ENCODE results near the gene AADAT. TPM values are rescaled to one million over a fixed set of nuclear protein-coding genes. Genes with fewer than 3 reads are reported as not detected.

Gene AADAT
- total and polyA plus RNA-seq, 4 donors, result 3.8 to 16.1 (median 12.4) TPM

DNA sequence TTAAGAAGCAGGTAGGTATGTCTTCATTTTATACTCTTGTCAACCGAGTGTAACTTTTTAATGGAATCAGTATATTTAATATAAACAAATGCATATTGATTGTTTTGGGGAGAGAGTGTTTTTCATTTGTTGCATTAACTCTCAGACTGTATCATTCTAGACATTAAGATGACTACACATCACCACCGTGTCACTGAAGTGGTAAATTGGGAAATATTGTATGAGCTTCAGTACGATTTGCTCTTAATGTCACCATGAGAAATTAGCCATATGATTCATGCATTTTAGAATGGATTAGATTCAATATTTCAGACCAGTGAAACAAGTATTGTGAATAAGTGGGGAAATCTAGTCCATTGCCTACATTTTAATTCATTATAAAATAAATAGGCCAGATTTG is 53.9 kb downstream of the AADAT start:
- H3K36me3 ChIP-seq (ENCODE audit: control insufficient read depth in 4 of 4, insufficient read depth in 3 of 4, low read depth in 1 of 4, low read length in 3 of 4), result no peaks in the 10 kb centered on the region
- H3K27me3 ChIP-seq (ENCODE audit: control insufficient read depth in 4 of 4, insufficient read depth in 4 of 4, low read length in 3 of 4), result no peaks in the 10 kb centered on the region
- peaks cover 0 to 10% (median 4%) of the 10 kb centered on the region in 4 donors for H3K4me1 ChIP-seq (ENCODE audit: control insufficient read depth in 4 of 4, insufficient read depth in 4 of 4, low read length in 3 of 4)
- WGBS, result 91% methylated on average over 3 of the region's 3 CpGs
- no peak overlapping the region for H3K27ac ChIP-seq (ENCODE audit: low read depth in 1 of 2, low read length in 2 of 2)
- H3K4me3 ChIP-seq (ENCODE audit: low read depth in 1 of 3, low read length in 3 of 3), result no peak overlapping the region
- DNase-seq (ENCODE audit: low spot score), result no peak
- no peaks in the 10 kb centered on the region for H3K9me3 ChIP-seq (ENCODE audit: control insufficient read depth in 4 of 4, low read length in 3 of 4)
- no peak overlapping the region for H3K9ac ChIP-seq (ENCODE audit: low read depth in 1 of 2, low read length in 2 of 2)
- TF ChIP-seq, protein P1, sequence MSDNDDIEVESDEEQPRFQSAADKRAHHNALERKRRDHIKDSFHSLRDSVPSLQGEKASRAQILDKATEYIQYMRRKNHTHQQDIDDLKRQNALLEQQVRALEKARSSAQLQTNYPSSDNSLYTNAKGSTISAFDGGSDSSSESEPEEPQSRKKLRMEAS (IDR thresholded peaks at IDR 0.05), result no peak
- no peak for TF ChIP-seq YY1 (IDR thresholded peaks at IDR 0.05)
- TF ChIP-seq SP1 (IDR thresholded peaks at IDR 0.05), result no peak
- no peak for TF ChIP-seq NR2F2 (IDR thresholded peaks at IDR 0.05)
- no peak for TF ChIP-seq EGR1 (IDR thresholded peaks at IDR 0.05; ENCODE audit: low read depth in 2 of 2)
- TF ChIP-seq GABPA (IDR thresholded peaks at IDR 0.05 in 1 of 2, conservative IDR thresholded peaks at IDR 0.05 in 1 of 2), result no peak
- no peak for TF ChIP-seq RXRA (IDR thresholded peaks at IDR 0.05)
- no peak for TF ChIP-seq HNF4G (IDR thresholded peaks at IDR 0.05)
- no peak for TF ChIP-seq FOXA1 (IDR thresholded peaks at IDR 0.05)
- TF ChIP-seq, protein P2, sequence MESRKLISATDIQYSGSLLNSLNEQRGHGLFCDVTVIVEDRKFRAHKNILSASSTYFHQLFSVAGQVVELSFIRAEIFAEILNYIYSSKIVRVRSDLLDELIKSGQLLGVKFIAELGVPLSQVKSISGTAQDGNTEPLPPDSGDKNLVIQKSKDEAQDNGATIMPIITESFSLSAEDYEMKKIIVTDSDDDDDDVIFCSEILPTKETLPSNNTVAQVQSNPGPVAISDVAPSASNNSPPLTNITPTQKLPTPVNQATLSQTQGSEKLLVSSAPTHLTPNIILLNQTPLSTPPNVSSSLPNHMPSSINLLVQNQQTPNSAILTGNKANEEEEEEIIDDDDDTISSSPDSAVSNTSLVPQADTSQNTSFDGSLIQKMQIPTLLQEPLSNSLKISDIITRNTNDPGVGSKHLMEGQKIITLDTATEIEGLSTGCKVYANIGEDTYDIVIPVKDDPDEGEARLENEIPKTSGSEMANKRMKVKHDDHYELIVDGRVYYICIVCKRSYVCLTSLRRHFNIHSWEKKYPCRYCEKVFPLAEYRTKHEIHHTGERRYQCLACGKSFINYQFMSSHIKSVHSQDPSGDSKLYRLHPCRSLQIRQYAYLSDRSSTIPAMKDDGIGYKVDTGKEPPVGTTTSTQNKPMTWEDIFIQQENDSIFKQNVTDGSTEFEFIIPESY (IDR thresholded peaks at IDR 0.05), result no peak
- TF ChIP-seq HNF4A (conservative IDR thresholded peaks at IDR 0.05), result no peak
- TF ChIP-seq, protein P3, sequence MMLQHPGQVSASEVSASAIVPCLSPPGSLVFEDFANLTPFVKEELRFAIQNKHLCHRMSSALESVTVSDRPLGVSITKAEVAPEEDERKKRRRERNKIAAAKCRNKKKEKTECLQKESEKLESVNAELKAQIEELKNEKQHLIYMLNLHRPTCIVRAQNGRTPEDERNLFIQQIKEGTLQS (IDR thresholded peaks at IDR 0.05), result no peak
- TF ChIP-seq RAD21 (IDR thresholded peaks at IDR 0.05), result no peak
- TF ChIP-seq TAF1 (conservative IDR thresholded peaks at IDR 0.05), result no peak
- no peak for TF ChIP-seq FOXA2 (IDR thresholded peaks at IDR 0.05)
- TF ChIP-seq, protein P4, sequence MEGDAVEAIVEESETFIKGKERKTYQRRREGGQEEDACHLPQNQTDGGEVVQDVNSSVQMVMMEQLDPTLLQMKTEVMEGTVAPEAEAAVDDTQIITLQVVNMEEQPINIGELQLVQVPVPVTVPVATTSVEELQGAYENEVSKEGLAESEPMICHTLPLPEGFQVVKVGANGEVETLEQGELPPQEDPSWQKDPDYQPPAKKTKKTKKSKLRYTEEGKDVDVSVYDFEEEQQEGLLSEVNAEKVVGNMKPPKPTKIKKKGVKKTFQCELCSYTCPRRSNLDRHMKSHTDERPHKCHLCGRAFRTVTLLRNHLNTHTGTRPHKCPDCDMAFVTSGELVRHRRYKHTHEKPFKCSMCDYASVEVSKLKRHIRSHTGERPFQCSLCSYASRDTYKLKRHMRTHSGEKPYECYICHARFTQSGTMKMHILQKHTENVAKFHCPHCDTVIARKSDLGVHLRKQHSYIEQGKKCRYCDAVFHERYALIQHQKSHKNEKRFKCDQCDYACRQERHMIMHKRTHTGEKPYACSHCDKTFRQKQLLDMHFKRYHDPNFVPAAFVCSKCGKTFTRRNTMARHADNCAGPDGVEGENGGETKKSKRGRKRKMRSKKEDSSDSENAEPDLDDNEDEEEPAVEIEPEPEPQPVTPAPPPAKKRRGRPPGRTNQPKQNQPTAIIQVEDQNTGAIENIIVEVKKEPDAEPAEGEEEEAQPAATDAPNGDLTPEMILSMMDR (IDR thresholded peaks at IDR 0.05; ENCODE audit: low read depth, low read length, missing input control), result no peak
- TF ChIP-seq, protein P5, sequence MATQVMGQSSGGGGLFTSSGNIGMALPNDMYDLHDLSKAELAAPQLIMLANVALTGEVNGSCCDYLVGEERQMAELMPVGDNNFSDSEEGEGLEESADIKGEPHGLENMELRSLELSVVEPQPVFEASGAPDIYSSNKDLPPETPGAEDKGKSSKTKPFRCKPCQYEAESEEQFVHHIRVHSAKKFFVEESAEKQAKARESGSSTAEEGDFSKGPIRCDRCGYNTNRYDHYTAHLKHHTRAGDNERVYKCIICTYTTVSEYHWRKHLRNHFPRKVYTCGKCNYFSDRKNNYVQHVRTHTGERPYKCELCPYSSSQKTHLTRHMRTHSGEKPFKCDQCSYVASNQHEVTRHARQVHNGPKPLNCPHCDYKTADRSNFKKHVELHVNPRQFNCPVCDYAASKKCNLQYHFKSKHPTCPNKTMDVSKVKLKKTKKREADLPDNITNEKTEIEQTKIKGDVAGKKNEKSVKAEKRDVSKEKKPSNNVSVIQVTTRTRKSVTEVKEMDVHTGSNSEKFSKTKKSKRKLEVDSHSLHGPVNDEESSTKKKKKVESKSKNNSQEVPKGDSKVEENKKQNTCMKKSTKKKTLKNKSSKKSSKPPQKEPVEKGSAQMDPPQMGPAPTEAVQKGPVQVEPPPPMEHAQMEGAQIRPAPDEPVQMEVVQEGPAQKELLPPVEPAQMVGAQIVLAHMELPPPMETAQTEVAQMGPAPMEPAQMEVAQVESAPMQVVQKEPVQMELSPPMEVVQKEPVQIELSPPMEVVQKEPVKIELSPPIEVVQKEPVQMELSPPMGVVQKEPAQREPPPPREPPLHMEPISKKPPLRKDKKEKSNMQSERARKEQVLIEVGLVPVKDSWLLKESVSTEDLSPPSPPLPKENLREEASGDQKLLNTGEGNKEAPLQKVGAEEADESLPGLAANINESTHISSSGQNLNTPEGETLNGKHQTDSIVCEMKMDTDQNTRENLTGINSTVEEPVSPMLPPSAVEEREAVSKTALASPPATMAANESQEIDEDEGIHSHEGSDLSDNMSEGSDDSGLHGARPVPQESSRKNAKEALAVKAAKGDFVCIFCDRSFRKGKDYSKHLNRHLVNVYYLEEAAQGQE (IDR thresholded peaks at IDR 0.05), result no peak
- TF ChIP-seq JUND (IDR thresholded peaks at IDR 0.05), result no peak

All from liver (tissue), 9 donors.